Measurements from ENCODE around the gene TJP1.
"Not testable (repeated sequence)": the region's sequence is repeated elsewhere in the genome, so short reads cannot be mapped to it uniquely, and the experiment has no call there.

Gene TJP1

GRCh38 chr15:29792426-29793159, 29.7 kb downstream of the TJP1 start:
- DNase-seq = no peak

GRCh38 chr15:29790607-29791006, 31.7 kb downstream of the TJP1 start:
- DNase-seq = no peak

- DNase-seq = no peak
Measured at GRCh38 chr15:29789871-29790270, 32.4 kb downstream of the TJP1 start.

- DNase-seq = no peak
Measured at GRCh38 chr15:29788433-29789034, 33.7 kb downstream of the TJP1 start.

- DNase-seq = no peak
Measured at GRCh38 chr15:29787767-29788166, 34.5 kb downstream of the TJP1 start.

- no peak for DNase-seq
Measured at GRCh38 chr15:29785642-29786041, 36.6 kb downstream of the TJP1 start.

GRCh38 chr15:29785136-29785535, 37.1 kb downstream of the TJP1 start:
- DNase-seq = no peak

- DNase-seq = no peak
Measured at GRCh38 chr15:29784413-29784812, 37.9 kb downstream of the TJP1 start.

- not testable (repeated sequence) for DNase-seq
Measured at GRCh38 chr15:29782816-29783215, 39.5 kb downstream of the TJP1 start.

GRCh38 chr15:29778382-29778781, 43.9 kb downstream of the TJP1 start:
- DNase-seq = no peak

GRCh38 chr15:29776859-29777258, 45.4 kb downstream of the TJP1 start:
- no peak for DNase-seq

GRCh38 chr15:29774900-29775299, 47.4 kb downstream of the TJP1 start:
- no peak for DNase-seq

- no peak for DNase-seq
Measured at GRCh38 chr15:29773816-29774215, 48.5 kb downstream of the TJP1 start.

- DNase-seq = no peak
Measured at GRCh38 chr15:29773000-29773399, 49.3 kb downstream of the TJP1 start.

- no peak for DNase-seq
Measured at GRCh38 chr15:29770796-29771195, 51.5 kb downstream of the TJP1 start.

GRCh38 chr15:29765898-29766527, 56.3 kb downstream of the TJP1 start:
- DNase-seq = no peak

- DNase-seq = no peak
Measured at GRCh38 chr15:29765234-29765841, 56.9 kb downstream of the TJP1 start.

- DNase-seq = no peak
Measured at GRCh38 chr15:29759596-29759995, 62.7 kb downstream of the TJP1 start.

- DNase-seq = no peak
Measured at GRCh38 chr15:29756358-29757267, 65.7 kb downstream of the TJP1 start.

GRCh38 chr15:29754009-29754408, 68.3 kb downstream of the TJP1 start:
- not testable (repeated sequence) for DNase-seq

GRCh38 chr15:29753506-29753905, 68.8 kb downstream of the TJP1 start:
- no peak for DNase-seq

- DNase-seq = no peak
Measured at GRCh38 chr15:29750754-29751153, 71.5 kb downstream of the TJP1 start.

Data from CD4-positive, alpha-beta T cell treated with Interleukin-17A for 1 hour (primary cell).